GM21423 (cell line): Measurements from ENCODE around the gene TPR.

ENCODE experiments used
- ATAC-seq: cut with Tn5 transposase; IDR thresholded peaks from one replicate; pipeline ENCODE4 v1.9.1; 2021; ENCODE audit warnings: mild to moderate bottlenecking, moderate library complexity; ENCODE audit not compliant: unreplicated experiment

The TPR gene

GRCh38 chr1:186291271-186291670 lies 83.8 kb downstream of the TPR start:
- no peak for ATAC-seq

GRCh38 chr1:186289943-186290545 lies 85.0 kb downstream of the TPR start:
- no peak for ATAC-seq

- no peak for ATAC-seq
Observed at GRCh38 chr1:186286615-186287315, 88.3 kb downstream of the TPR start.

GRCh38 chr1:186283374-186283773 lies 91.7 kb downstream of the TPR start:
- no peak for ATAC-seq

- no peak for ATAC-seq
Observed at GRCh38 chr1:186282466-186282865, 92.6 kb downstream of the TPR start.

- no peak for ATAC-seq
Observed at GRCh38 chr1:186275822-186276221, 99.2 kb downstream of the TPR start.

GRCh38 chr1:186272486-186272885 lies 102.6 kb downstream of the TPR start:
- no peak for ATAC-seq

- ATAC-seq = no peak
Observed at GRCh38 chr1:186271032-186271431, 104.0 kb downstream of the TPR start.
